Measurements from ENCODE around the gene EMP1.

Gene EMP1

GRCh38 chr12:13173012-13173932 is 23.3 kb upstream of the EMP1 start:
- DNase-seq: peak; percentile 43

- DNase-seq: no peak
Measured at GRCh38 chr12:13175499-13175898, 21.0 kb upstream of the EMP1 start.

- no peak for DNase-seq
Measured at GRCh38 chr12:13176256-13176655, 20.3 kb upstream of the EMP1 start.

- DNase-seq: no peak
Measured at GRCh38 chr12:13177373-13177772, 19.2 kb upstream of the EMP1 start.

GRCh38 chr12:13177906-13178305 is 18.6 kb upstream of the EMP1 start:
- DNase-seq: no peak

GRCh38 chr12:13178568-13179210 is 17.8 kb upstream of the EMP1 start:
- DNase-seq: no peak

- peak; percentile 14 for DNase-seq
Measured at GRCh38 chr12:13179211-13180074, 17.1 kb upstream of the EMP1 start.

- DNase-seq: no peak
Measured at GRCh38 chr12:13181375-13182070, 15.0 kb upstream of the EMP1 start.

GRCh38 chr12:13182881-13183280 is 13.6 kb upstream of the EMP1 start:
- DNase-seq: no peak

GRCh38 chr12:13183620-13184019 is 12.9 kb upstream of the EMP1 start:
- DNase-seq: no peak

GRCh38 chr12:13186302-13186701 is 10.2 kb upstream of the EMP1 start:
- DNase-seq: no peak

GRCh38 chr12:13187399-13187798 is 9.1 kb upstream of the EMP1 start:
- DNase-seq: no peak

- DNase-seq: no peak
Measured at GRCh38 chr12:13189264-13189663, 7.3 kb upstream of the EMP1 start.

- no peak for DNase-seq
Measured at GRCh38 chr12:13190275-13190674, 6.3 kb upstream of the EMP1 start.

- DNase-seq: no peak
Measured at GRCh38 chr12:13192719-13193118, 3.8 kb upstream of the EMP1 start.

GRCh38 chr12:13193505-13194231 is 2.9 kb upstream of the EMP1 start:
- DNase-seq: no peak

- DNase-seq: no peak
Measured at GRCh38 chr12:13194401-13195110, 2.0 kb upstream of the EMP1 start.

- no peak for DNase-seq
Measured at GRCh38 chr12:13195250-13195649, 1.3 kb upstream of the EMP1 start.

GRCh38 chr12:13195785-13196129 is 769 bp upstream of the EMP1 start:
- DNase-seq: no peak

- no peak for DNase-seq
Measured at GRCh38 chr12:13197032-13197431, 506 bp downstream of the EMP1 start.

GRCh38 chr12:13197526-13198143 is 1.1 kb downstream of the EMP1 start:
- DNase-seq: no peak

All from GOT3 (cell line).